ENCODE results near the gene DMTF1.
"Not testable (repeated sequence)": the region's sequence is repeated elsewhere in the genome, so short reads cannot be mapped to it uniquely, and the experiment has no call there.

Gene DMTF1

GRCh38 chr7:87225696-87226095 lies 73.4 kb downstream of the DMTF1 start:
- in situ Hi-C loops (cut with HindIII; ENCODE audit: low pct_unique_long_range_greater_than_20kb, low sequenced_read_pairs) = no loop called here
- DNase-seq (ENCODE audit: low read depth in 1 of 2, low spot score in 1 of 2) = no peak
- no peak for TF ChIP-seq JUND (IDR thresholded peaks at IDR 0.05; ENCODE audit: low read depth)

DNA sequence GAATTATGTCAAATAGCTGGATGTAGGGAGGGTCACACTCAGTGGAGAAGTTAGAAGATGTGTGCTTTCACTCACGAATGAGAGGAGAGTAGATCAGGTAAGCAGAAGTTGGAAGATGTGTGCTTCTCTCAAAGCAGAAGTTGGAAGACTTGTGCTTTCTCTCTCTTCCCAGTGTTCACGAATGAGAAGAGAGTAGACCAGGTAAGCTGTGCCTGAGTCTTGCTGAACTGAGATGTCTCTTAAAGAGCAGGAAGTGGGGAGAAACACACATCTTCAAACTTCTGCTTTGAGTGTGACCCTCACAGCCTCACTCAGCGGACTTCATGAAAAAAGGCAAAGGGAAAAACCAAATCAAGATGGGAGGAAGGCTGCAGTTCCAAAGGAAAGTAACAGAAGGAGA lies 74.2 kb downstream of the DMTF1 start:
- TF ChIP-seq JUND (IDR thresholded peaks at IDR 0.05; ENCODE audit: low read depth) = no peak
- DNase-seq (ENCODE audit: low read depth in 1 of 2, low spot score in 1 of 2) = no peak
- in situ Hi-C loops (cut with HindIII; ENCODE audit: low pct_unique_long_range_greater_than_20kb, low sequenced_read_pairs) = no loop called here

GRCh38 chr7:87231258-87231657 lies 79.0 kb downstream of the DMTF1 start:
- TF ChIP-seq JUND (IDR thresholded peaks at IDR 0.05; ENCODE audit: low read depth) = no peak
- DNase-seq (ENCODE audit: low read depth in 1 of 2, low spot score in 1 of 2) = no peak
- in situ Hi-C loops (cut with HindIII; ENCODE audit: low pct_unique_long_range_greater_than_20kb, low sequenced_read_pairs) = no loop called here

DNA sequence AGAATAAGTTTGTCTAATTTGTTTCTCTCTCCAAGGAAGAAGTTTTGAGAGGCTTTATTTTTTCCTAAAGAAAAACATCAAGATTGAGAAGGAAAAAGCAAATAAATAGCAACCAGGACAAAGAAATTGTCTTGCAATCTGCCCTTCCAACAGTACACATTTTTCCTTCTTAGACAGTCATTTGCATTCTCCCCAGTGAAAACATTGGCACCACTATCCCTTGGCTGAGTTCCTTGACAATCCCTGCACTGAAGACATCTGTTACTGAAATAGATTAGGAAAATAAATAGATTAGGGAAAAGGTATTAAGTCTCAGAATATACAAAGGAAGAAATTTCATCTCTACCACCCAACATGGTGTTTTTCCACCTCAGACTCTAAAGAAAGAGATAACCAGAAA lies 79.5 kb downstream of the DMTF1 start:
- no peak for TF ChIP-seq JUND (IDR thresholded peaks at IDR 0.05; ENCODE audit: low read depth)
- in situ Hi-C loops (cut with HindIII; ENCODE audit: low pct_unique_long_range_greater_than_20kb, low sequenced_read_pairs) = no loop called here
- no peak for DNase-seq (ENCODE audit: low read depth in 1 of 2, low spot score in 1 of 2)

- TF ChIP-seq JUND (IDR thresholded peaks at IDR 0.05; ENCODE audit: low read depth) = no peak
- DNase-seq (ENCODE audit: low read depth in 1 of 2, low spot score in 1 of 2) = no peak
- in situ Hi-C loops (cut with HindIII; ENCODE audit: low pct_unique_long_range_greater_than_20kb, low sequenced_read_pairs) = no loop called here
These were observed 82.7 kb downstream of the DMTF1 start for GRCh38 chr7:87234949-87235348.

DNA sequence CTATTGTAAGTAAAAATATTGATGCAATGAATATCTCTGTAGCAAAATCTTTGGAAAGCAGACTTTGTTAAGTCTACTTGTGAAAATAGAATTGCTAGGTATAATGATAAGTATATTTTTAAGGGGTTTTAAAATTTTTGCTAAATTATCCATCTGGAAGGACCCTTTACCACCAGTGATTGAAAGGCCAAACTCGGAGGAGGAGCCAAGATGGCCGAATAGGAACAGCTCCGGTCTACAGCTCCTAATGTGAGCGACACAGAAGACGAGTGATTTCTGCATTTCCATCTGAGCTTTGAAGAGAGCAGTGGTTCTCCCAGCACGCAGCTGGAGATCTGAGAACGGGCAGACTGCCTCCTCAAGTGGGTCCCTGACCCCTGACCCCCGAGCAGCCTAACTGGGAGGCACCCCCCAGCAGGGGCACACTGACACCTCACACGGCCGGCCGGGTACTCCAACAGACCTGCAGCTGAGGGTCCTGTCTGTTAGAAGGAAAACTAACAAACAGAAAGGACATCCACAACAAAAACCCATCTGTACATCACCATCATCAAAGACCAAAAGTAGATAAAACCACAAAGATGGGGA lies 86.3 kb downstream of the DMTF1 start:
- in situ Hi-C loops (cut with HindIII; ENCODE audit: low pct_unique_long_range_greater_than_20kb, low sequenced_read_pairs) = not testable (repeated sequence)

GRCh38 chr7:87245671-87246070 lies 93.4 kb downstream of the DMTF1 start:
- in situ Hi-C loops (cut with HindIII; ENCODE audit: low pct_unique_long_range_greater_than_20kb, low sequenced_read_pairs); DNase-seq (ENCODE audit: low read depth in 1 of 2, low spot score in 1 of 2): not testable (repeated sequence)

More for the DNA sequence above, 86.3 kb downstream of the DMTF1 start:
- not testable (repeated sequence) for DNase-seq (ENCODE audit: low read depth in 1 of 2, low spot score in 1 of 2)
